ENCODE measurements around the gene MED17.
"Not testable (repeated sequence)": the region's sequence is repeated elsewhere in the genome, so short reads cannot be mapped to it uniquely, and the experiment has no call there.

DNA sequence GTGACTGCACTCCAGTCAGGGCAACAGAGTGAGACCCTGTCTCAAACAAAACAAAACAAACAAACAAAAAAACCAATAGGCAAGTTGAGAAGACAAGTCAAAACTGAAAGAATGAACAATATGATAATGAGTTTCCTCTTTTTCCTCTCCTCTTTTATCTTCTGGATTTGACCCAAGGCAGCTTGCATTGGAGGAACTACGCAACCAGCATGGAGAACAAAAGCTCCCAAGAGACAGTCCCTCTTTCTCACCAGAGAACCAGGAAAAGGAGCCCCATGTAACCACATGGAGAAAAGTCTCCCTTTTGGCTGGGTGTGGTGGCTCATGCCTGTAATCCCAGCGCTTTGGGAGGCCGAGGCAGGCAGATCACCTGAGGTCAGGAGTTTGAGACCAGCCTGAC lies 9.5 kb upstream of the MED17 start:
- TF ChIP-seq MYC (IDR thresholded peaks at IDR 0.05; ENCODE audit: insufficient read depth, insufficient read length, insufficient replicate concordance, low read length, severe bottlenecking); SREBF1 (IDR thresholded peaks at IDR 0.05; ENCODE audit: low read length); TCF7 (IDR thresholded peaks at IDR 0.05; ENCODE audit: borderline replicate concordance); JUND (IDR thresholded peaks at IDR 0.05; ENCODE audit: low read depth, low read length); BRCA1 (IDR thresholded peaks at IDR 0.05; ENCODE audit: low read depth, low read length); SIN3A (IDR thresholded peaks at IDR 0.05; ENCODE audit: low read depth, low read length); ZSCAN29 (IDR thresholded peaks at IDR 0.05); SMAD1 (IDR thresholded peaks at IDR 0.05; ENCODE audit: low read depth, partially characterized antibody); FOS (IDR thresholded peaks at IDR 0.05; ENCODE audit: borderline replicate concordance, extremely low read depth, insufficient read length); MTA2 (IDR thresholded peaks at IDR 0.05; ENCODE audit: low read depth); EZH2 (IDR thresholded peaks at IDR 0.05; ENCODE audit: borderline replicate concordance, control insufficient read depth, low read depth, low read length): not testable (repeated sequence)
- TF ChIP-seq, protein P1, sequence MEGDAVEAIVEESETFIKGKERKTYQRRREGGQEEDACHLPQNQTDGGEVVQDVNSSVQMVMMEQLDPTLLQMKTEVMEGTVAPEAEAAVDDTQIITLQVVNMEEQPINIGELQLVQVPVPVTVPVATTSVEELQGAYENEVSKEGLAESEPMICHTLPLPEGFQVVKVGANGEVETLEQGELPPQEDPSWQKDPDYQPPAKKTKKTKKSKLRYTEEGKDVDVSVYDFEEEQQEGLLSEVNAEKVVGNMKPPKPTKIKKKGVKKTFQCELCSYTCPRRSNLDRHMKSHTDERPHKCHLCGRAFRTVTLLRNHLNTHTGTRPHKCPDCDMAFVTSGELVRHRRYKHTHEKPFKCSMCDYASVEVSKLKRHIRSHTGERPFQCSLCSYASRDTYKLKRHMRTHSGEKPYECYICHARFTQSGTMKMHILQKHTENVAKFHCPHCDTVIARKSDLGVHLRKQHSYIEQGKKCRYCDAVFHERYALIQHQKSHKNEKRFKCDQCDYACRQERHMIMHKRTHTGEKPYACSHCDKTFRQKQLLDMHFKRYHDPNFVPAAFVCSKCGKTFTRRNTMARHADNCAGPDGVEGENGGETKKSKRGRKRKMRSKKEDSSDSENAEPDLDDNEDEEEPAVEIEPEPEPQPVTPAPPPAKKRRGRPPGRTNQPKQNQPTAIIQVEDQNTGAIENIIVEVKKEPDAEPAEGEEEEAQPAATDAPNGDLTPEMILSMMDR (IDR thresholded peaks at IDR 0.05 in 2 of 3, conservative IDR thresholded peaks at IDR 0.05 in 1 of 3; ENCODE audit: control insufficient read depth in 2 of 3, extremely low read depth in 1 of 3, insufficient read depth in 1 of 3, low read depth in 3 of 3, low read length in 3 of 3), result not testable (repeated sequence)
- TF ChIP-seq, protein P2, sequence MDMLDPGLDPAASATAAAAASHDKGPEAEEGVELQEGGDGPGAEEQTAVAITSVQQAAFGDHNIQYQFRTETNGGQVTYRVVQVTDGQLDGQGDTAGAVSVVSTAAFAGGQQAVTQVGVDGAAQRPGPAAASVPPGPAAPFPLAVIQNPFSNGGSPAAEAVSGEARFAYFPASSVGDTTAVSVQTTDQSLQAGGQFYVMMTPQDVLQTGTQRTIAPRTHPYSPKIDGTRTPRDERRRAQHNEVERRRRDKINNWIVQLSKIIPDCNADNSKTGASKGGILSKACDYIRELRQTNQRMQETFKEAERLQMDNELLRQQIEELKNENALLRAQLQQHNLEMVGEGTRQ (IDR thresholded peaks at IDR 0.05; ENCODE audit: borderline replicate concordance, low read depth, low read length), result not testable (repeated sequence)
- TF ChIP-seq, protein P3, sequence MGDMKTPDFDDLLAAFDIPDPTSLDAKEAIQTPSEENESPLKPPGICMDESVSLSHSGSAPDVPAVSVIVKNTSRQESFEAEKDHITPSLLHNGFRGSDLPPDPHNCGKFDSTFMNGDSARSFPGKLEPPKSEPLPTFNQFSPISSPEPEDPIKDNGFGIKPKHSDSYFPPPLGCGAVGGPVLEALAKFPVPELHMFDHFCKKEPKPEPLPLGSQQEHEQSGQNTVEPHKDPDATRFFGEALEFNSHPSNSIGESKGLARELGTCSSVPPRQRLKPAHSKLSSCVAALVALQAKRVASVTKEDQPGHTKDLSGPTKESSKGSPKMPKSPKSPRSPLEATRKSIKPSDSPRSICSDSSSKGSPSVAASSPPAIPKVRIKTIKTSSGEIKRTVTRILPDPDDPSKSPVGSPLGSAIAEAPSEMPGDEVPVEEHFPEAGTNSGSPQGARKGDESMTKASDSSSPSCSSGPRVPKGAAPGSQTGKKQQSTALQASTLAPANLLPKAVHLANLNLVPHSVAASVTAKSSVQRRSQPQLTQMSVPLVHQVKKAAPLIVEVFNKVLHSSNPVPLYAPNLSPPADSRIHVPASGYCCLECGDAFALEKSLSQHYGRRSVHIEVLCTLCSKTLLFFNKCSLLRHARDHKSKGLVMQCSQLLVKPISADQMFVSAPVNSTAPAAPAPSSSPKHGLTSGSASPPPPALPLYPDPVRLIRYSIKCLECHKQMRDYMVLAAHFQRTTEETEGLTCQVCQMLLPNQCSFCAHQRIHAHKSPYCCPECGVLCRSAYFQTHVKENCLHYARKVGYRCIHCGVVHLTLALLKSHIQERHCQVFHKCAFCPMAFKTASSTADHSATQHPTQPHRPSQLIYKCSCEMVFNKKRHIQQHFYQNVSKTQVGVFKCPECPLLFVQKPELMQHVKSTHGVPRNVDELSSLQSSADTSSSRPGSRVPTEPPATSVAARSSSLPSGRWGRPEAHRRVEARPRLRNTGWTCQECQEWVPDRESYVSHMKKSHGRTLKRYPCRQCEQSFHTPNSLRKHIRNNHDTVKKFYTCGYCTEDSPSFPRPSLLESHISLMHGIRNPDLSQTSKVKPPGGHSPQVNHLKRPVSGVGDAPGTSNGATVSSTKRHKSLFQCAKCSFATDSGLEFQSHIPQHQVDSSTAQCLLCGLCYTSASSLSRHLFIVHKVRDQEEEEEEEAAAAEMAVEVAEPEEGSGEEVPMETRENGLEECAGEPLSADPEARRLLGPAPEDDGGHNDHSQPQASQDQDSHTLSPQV (IDR thresholded peaks at IDR 0.05), result not testable (repeated sequence)

Data from GM12878 (cell line).